PC-9 (cell line): ENCODE data around the gene PI4KA. TPM values are rescaled to one million over a fixed set of nuclear protein-coding genes. Genes with fewer than 3 reads are reported as not detected.

Experiments
- BruUV-seq: library from RNA; stranded (reverse); fragments of 400-500 nt; replicated peaks from 2 replicates; lab custom pipeline; 2021; lab: Mats Ljungman, UMichigan
- CTCF ChIA-PET: fragments of 300-600 bp; sonication (Branson Sonifier 250); formaldehyde crosslinking; loops from one replicate; lab custom pipeline; 2022; ENCODE audit warnings: antibody characterized with exemption; lab: Charles Lee
- POLR2A ChIA-PET: fragments of 300-600 bp; sonication (Branson Sonifier 250); formaldehyde crosslinking; loops from one replicate; lab custom pipeline; 2022; ENCODE audit warnings: antibody characterized with exemption; ENCODE audit not compliant: unreplicated experiment; lab: Charles Lee
- DNase-seq, 2 experiments: peaks; one replicate each; pipeline versions ENCODE4 v3.0.0 to v3.0.0-alpha.2; 2015 to 2022; ENCODE audit warnings: mixed read lengths in 1 of 2
- H2AFZ ChIP-seq: fragments of 200-600 bp; sonication (generic); 2 replicates; pipeline ENCODE4 v1.8.1; 2017; ENCODE audit warnings: antibody characterized with exemption
- H3F3A ChIP-seq: fragments of 200-600 bp; sonication (generic); 2 replicates; pipeline ENCODE4 v1.8.1; 2017; ENCODE audit warnings: antibody characterized with exemption, mild to moderate bottlenecking, low read depth; ENCODE audit not compliant: insufficient read depth
- H3K27ac ChIP-seq: fragments of 200-600 bp; sonication (generic); 2 replicates; pipeline ENCODE4 v1.6.1; 2016; ENCODE audit warnings: mixed run types
- H3K27me3 ChIP-seq: fragments of 200-600 bp; sonication (generic); 2 replicates; pipeline ENCODE4 v1.6.1; 2016; ENCODE audit warnings: low read depth, mixed run types; ENCODE audit not compliant: insufficient read depth
- H3K36me3 ChIP-seq: fragments of 200-600 bp; sonication (generic); 2 replicates; pipeline ENCODE4 v1.6.1; 2016; ENCODE audit warnings: low read depth, mixed run types
- H3K4me1 ChIP-seq: fragments of 200-600 bp; sonication (generic); replicated peaks from 2 replicates; pipeline ENCODE4 v1.6.1; 2016; ENCODE audit warnings: mixed run types; ENCODE audit not compliant: insufficient read depth
- H3K4me2 ChIP-seq: fragments of 200-600 bp; sonication (generic); 2 replicates; pipeline ENCODE4 v1.6.1; 2017; ENCODE audit warnings: mixed run types
- H3K4me3 ChIP-seq: fragments of 200-600 bp; sonication (generic); 2 replicates; pipeline ENCODE4 v1.6.1; 2016; ENCODE audit warnings: mixed run types
- H3K79me2 ChIP-seq: fragments of 200-600 bp; sonication (generic); 2 replicates; pipeline ENCODE4 v1.6.1; 2017; ENCODE audit warnings: low read depth, mixed run types
- H3K9me2 ChIP-seq: fragments of 200-600 bp; sonication (generic); 2 replicates; pipeline ENCODE4 v1.8.1; 2017; ENCODE audit warnings: mild to moderate bottlenecking; ENCODE audit not compliant: insufficient read depth
- H3K9me3 ChIP-seq: fragments of 200-600 bp; sonication (generic); 2 replicates; pipeline ENCODE4 v1.8.1; 2016; ENCODE audit warnings: low read depth; ENCODE audit not compliant: insufficient read depth
- H4K20me1 ChIP-seq: fragments of 200-600 bp; sonication (generic); 2 replicates; pipeline ENCODE4 v1.8.1; 2017; ENCODE audit not compliant: insufficient read depth
- CTCF ChIP-seq: fragments of 200-600 bp; sonication (generic); conservative IDR thresholded peaks from 2 replicates; pipeline ENCODE4 v1.6.1; 2017; ENCODE audit warnings: mixed run types, antibody characterized with exemption, mild to moderate bottlenecking, moderate library complexity
- EZH2 ChIP-seq: fragments of 200-600 bp; sonication (generic); IDR thresholded peaks from 2 replicates; pipeline ENCODE4 v1.8.0; 2017; ENCODE audit warnings: antibody characterized with exemption, low read depth
- intact Hi-C: fragments of 100-400 bp; cut with micrococcal nuclease; formaldehyde crosslinking; loops from one replicate; pipeline ENCODE4 v1.10.0; 2022; ENCODE audit not compliant: unreplicated experiment
- total RNA-seq: library from RNA; stranded (reverse); gene quantifications from 2 replicates; pipeline ENCODE4 v1.2.3, GENCODE V29; 2021

The PI4KA gene
- total RNA-seq, 1 experiment from 2014 or later: 27.9 TPM

- H3K4me1 ChIP-seq: no peaks in the 10 kb centered on the region
- no TSS peak for BruUV-seq
- no peaks in the 10 kb centered on the region for H3F3A ChIP-seq
- no peak overlapping the region for H3K4me3 ChIP-seq
- no peak overlapping the region for H3K27ac ChIP-seq
- TF ChIP-seq EZH2 (no peak), CTCF (no peak)
- intact Hi-C loops: no loop called here
- H3K9me2 ChIP-seq: no peaks in the 10 kb centered on the region
- no peak overlapping the region for H2AFZ ChIP-seq
- CTCF ChIA-PET: no interaction called here
- H3K9me3 ChIP-seq: no peaks in the 10 kb centered on the region
- DNase-seq: no peak
- no peak overlapping the region for H3K4me2 ChIP-seq
- H3K27me3 ChIP-seq: no peaks in the 10 kb centered on the region
- POLR2A ChIA-PET: no interaction called here
- H4K20me1 ChIP-seq: no peaks in the 10 kb centered on the region
- no peaks in the 10 kb centered on the region for H3K36me3 ChIP-seq
- H3K79me2 ChIP-seq: no peaks in the 10 kb centered on the region
Measured at GRCh38 chr22:20748731-20749428, 109.7 kb downstream of the PI4KA start.

GRCh38 chr22:20748082-20748481 is 110.5 kb downstream of the PI4KA start:
- BruUV-seq: no TSS peak
- TF ChIP-seq EZH2 (no peak), CTCF (no peak)
- Histone ChIP-seq H3K4me1 (no peaks in the 10 kb centered on the region), H3K27me3 (no peaks in the 10 kb centered on the region), H3K36me3 (no peaks in the 10 kb centered on the region), H2AFZ (no peak overlapping the region), H3K9me2 (no peaks in the 10 kb centered on the region), H3K4me2 (no peak overlapping the region), H3K79me2 (no peaks in the 10 kb centered on the region), H3K4me3 (no peak overlapping the region), H3K27ac (no peak overlapping the region), H3K9me3 (no peaks in the 10 kb centered on the region), H4K20me1 (no peaks in the 10 kb centered on the region), H3F3A (no peaks in the 10 kb centered on the region)
- intact Hi-C loops: no loop called here
- no peak for DNase-seq
- ChIA-PET CTCF (no interaction called here), POLR2A (no interaction called here)

- H4K20me1 ChIP-seq: no peaks in the 10 kb centered on the region
- CTCF ChIA-PET: no interaction called here
- no peak for DNase-seq
- no peak overlapping the region for H3K27ac ChIP-seq
- no peaks in the 10 kb centered on the region for H3K27me3 ChIP-seq
- H3K4me2 ChIP-seq: no peak overlapping the region
- H3K4me3 ChIP-seq: no peak overlapping the region
- no TSS peak for BruUV-seq
- H3K9me2 ChIP-seq: no peaks in the 10 kb centered on the region
- no peaks in the 10 kb centered on the region for H3K9me3 ChIP-seq
- no peaks in the 10 kb centered on the region for H3K79me2 ChIP-seq
- H3F3A ChIP-seq: no peaks in the 10 kb centered on the region
- no peaks in the 10 kb centered on the region for H3K36me3 ChIP-seq
- intact Hi-C loops: no loop called here
- POLR2A ChIA-PET: no interaction called here
- TF ChIP-seq EZH2 (no peak), CTCF (no peak)
- H2AFZ ChIP-seq: no peak overlapping the region
- no peaks in the 10 kb centered on the region for H3K4me1 ChIP-seq
Measured at GRCh38 chr22:20747223-20747622, 111.4 kb downstream of the PI4KA start.
